HUES6 (cell line): Measurements from ENCODE around the gene COQ7.

Source experiments
- H3K27ac ChIP-seq: 2 replicates; pipeline ENCODE4 v1.7.0; 2013; ENCODE audit warnings: low read depth, mild to moderate bottlenecking, low read length, inconsistent platforms
- H3K27me3 ChIP-seq: 2 replicates; pipeline ENCODE4 v1.6.1; 2013; ENCODE audit warnings: low read length; ENCODE audit not compliant: control insufficient read depth, insufficient read depth
- H3K36me3 ChIP-seq: 2 replicates; pipeline ENCODE4 v1.6.1; 2013; ENCODE audit warnings: low read length; ENCODE audit not compliant: control insufficient read depth, insufficient read depth
- H3K4me1 ChIP-seq: 2 replicates; pipeline ENCODE4 v1.6.1; 2013; ENCODE audit warnings: low read length; ENCODE audit not compliant: control insufficient read depth, insufficient read depth
- H3K4me3 ChIP-seq: 2 replicates; pipeline ENCODE4 v1.5.1; 2013; ENCODE audit warnings: low read depth, low read length
- H3K9ac ChIP-seq: one replicate; pipeline ENCODE4 v1.6.1; 2013; ENCODE audit warnings: mild to moderate bottlenecking, low read length
- H3K9me3 ChIP-seq: 2 replicates; pipeline ENCODE4 v1.6.1; 2013; ENCODE audit warnings: low read depth, low read length; ENCODE audit not compliant: control insufficient read depth, insufficient read depth

Gene COQ7

DNA sequence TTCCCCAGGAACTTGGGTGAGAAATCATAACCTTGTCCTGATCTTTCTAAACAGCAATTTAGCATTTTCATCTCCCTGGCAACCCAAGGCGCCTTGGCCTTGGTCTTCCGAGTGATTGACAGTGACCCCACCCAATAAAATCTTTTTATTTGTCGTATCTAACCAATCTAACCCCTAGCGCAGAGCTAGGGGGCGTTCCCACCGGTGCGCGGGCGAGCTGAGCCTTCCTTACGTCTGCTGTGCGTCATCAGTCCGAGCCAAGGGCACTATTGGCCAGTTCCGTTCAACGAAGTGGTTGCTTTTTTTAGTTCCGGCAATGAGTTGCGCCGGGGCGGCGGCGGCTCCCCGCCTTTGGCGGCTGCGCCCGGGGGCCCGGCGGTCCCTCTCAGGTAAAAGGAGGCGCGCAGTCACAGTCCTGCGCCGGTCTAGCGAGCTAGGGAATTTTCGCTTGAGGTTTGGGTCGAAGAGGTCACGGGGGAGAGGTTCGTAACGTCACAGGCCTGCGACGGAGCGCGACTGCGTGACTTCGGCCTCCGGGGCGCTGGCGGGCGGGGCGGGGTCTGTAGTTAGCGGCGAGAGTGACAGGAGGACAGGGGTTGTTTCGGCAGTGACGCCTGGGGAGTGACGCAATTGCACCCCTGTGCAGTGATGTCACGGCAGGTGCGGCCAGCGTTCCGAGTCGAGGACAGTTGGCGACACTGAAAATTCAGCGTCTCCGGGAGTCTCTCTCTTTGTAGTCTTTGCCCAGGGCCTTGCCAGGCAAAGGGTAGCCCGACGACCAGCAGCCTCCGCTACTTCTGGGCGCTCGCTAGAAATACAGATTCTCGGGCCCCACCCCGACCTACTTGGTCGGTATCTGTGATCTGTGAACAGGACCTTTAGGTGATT, at the start of gene COQ7:
Gene COQ7, plus strand, starts transcription at position 266 of the 888 bp plus-strand sequence. Its CDS starts 51 bp downstream, at position 317.
- peaks cover 3% of the 10 kb centered on the region; the same call in 1 of the 2 replicates for H3K36me3 ChIP-seq
- no peaks in the 10 kb centered on the region for H3K4me1 ChIP-seq
- H3K9ac ChIP-seq, result peak within 1 kb of the TSS; percentile 96
- no peaks in the 10 kb centered on the region for H3K27me3 ChIP-seq
- peak within 1 kb of the TSS; percentile 100 for H3K27ac ChIP-seq
- no peaks in the 10 kb centered on the region for H3K9me3 ChIP-seq
- peak within 1 kb of the TSS; percentile 99 for H3K4me3 ChIP-seq

DNA sequence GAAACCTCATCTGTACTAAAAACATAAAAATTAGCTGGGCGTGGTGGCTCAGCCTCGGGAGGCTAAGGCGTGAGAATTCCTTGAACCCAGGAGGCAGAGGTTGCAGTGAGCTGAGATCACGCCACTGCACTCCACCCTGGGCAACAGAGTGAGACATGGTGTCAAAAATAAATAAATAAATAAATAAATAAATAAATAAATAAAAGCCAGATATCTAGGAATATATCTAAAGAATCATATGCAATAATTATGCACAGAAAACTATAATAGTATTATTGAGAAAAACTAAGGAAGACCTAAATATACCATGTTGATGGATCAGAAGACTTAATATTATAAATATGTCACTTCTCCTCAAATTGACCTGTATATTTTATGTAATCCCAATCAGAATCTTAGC, 46.7 kb upstream of the COQ7 start:
- Histone ChIP-seq H3K9me3 (no peaks in the 10 kb centered on the region; the same call in 1 of the 2 replicates), H3K4me3 (no peak overlapping the region), H3K27ac (no peak overlapping the region), H3K9ac (no peak overlapping the region), H3K4me1 (no peaks in the 10 kb centered on the region), H3K36me3 (peaks cover 16% of the 10 kb centered on the region), H3K27me3 (no peaks in the 10 kb centered on the region)

DNA sequence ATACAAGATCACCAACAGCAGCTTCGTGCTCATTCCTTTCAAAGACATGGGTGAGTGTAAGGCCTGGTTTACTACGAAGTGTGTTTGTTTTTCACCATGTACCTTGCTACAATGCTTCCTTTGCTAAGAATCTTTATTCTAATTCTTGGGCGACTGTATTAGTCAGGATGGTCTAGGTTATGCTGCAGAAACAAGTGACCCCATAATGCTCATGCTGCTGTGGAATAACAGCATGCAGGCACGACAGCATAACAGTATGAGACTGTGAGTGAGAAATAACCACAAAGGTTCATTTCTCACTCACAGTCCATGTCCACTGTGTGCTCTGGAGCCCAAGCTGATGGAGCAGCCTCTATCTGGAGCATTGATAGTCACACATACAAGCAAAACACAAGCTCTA, 45.7 kb upstream of the COQ7 start:
- Histone ChIP-seq H3K4me1 (no peaks in the 10 kb centered on the region), H3K36me3 (peaks cover 11% of the 10 kb centered on the region), H3K27me3 (no peaks in the 10 kb centered on the region), H3K4me3 (no peak overlapping the region), H3K27ac (no peak overlapping the region), H3K9ac (no peak overlapping the region), H3K9me3 (no peaks in the 10 kb centered on the region; the same call in 1 of the 2 replicates)

DNA sequence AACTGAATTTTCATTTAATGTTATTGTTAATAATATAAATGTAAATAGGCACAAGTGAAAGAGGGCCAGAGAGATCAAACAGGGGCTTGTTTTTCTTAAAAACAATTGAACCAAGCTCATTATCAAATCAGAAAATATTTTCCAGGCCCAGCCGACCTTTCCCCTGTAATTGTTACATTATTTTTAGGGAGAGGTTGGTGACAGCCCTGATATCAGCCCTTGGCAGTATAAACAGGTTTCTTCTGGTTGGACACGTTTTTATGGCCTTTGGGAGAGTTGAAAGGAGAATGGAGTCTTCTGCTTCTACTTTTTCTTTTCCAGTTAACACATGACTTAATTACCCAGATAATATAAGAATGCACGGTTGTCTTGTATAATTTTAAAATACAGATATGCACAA, 40.0 kb upstream of the COQ7 start:
- Histone ChIP-seq H3K27me3 (no peaks in the 10 kb centered on the region), H3K4me1 (no peaks in the 10 kb centered on the region), H3K27ac (no peak overlapping the region), H3K9ac (no peak overlapping the region), H3K36me3 (peaks cover 8% of the 10 kb centered on the region), H3K4me3 (no peak overlapping the region), H3K9me3 (no peaks in the 10 kb centered on the region)

DNA sequence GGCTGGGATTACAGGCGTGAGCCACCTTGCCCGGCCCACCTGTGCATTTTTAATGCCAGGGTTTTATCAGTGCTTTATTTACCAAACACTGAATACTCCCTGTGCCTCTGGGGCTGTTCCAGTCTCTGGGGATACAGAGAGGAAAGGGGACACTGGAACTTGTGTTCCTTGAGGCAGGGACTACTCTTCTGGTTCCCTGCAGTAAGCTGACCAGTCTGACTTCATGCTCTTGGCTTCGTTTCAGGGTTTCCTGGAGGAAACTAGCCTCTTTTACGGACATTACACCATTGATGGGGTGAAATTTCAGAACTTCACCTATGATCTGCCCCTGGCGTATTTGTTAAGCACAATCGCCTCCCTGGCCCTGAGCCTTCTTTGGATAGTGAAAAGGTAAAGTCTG, 37.4 kb upstream of the COQ7 start:
- Histone ChIP-seq H3K9me3 (no peaks in the 10 kb centered on the region), H3K36me3 (peaks cover 5% of the 10 kb centered on the region; the same call in 1 of the 2 replicates), H3K27ac (no peak overlapping the region), H3K4me1 (no peaks in the 10 kb centered on the region), H3K4me3 (no peak overlapping the region), H3K27me3 (no peaks in the 10 kb centered on the region), H3K9ac (no peak overlapping the region)

DNA sequence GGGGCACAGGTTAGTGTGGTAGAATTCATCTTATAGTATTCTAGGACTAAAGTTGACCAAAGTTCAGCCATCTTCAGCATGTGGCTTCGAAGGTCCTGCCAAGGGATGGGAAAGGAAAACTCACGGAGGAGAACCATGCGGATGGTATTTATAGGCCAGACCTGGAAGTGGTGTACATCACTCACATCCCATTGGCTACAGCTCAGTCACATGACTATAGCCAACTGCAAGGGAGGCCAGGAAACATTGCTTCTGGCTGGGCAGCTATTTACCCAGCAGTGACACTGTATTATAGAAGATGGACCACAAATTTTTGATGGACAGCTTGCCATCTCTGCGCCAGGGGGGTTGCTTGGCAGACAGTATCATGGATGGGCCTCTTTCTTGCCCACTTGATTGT, 35.7 kb upstream of the COQ7 start:
- Histone ChIP-seq H3K27ac (no peak overlapping the region), H3K36me3 (peaks cover 5% of the 10 kb centered on the region; the same call in 1 of the 2 replicates), H3K9ac (no peak overlapping the region), H3K4me1 (no peaks in the 10 kb centered on the region), H3K27me3 (no peaks in the 10 kb centered on the region), H3K9me3 (no peaks in the 10 kb centered on the region), H3K4me3 (no peak overlapping the region)

DNA sequence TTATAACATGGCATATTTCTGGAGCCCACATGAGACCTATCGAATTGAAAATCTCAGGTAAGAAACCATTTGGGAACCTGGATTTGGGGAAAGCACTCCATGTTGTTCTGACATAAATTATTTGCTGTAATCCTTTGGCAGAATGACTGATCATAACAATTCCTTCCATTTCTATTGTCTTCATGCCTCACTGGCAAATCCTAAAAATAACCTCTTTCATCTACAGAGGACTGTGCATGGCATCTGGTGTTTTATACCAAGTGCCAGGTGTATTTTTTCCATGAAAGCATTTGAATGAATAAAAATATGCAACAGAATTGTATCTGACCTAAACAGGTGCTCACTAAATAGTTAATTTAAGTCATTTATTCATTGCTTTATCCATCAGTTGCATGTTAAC, 33.7 kb upstream of the COQ7 start:
- Histone ChIP-seq H3K9ac (no peak overlapping the region), H3K4me3 (no peak overlapping the region), H3K36me3 (peaks cover 5% of the 10 kb centered on the region; the same call in 1 of the 2 replicates), H3K27ac (no peak overlapping the region), H3K9me3 (no peaks in the 10 kb centered on the region), H3K27me3 (no peaks in the 10 kb centered on the region), H3K4me1 (no peaks in the 10 kb centered on the region)

DNA sequence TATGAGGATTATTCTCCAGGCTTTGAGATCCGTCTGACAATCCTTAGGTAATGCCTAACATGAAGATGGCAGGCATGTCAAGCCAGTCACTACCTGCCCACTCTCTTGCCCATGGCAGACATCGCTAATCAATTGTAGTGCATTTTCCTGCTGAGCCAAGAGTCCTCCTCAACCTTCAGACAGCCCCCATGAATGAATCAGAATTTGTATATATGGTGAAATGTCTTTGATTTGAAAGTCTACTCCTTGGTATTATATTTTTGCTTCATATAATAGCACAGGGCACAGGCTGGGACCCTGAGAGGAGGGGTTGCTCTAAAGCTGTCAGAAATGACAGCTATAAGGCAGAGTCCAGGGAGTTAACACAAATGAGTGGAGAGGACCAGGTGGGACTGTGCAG, 27.0 kb upstream of the COQ7 start:
- Histone ChIP-seq H3K27me3 (no peaks in the 10 kb centered on the region), H3K36me3 (peaks cover 11% of the 10 kb centered on the region), H3K4me3 (no peak overlapping the region), H3K9ac (no peak overlapping the region), H3K9me3 (no peaks in the 10 kb centered on the region), H3K27ac (no peak overlapping the region), H3K4me1 (no peaks in the 10 kb centered on the region)

DNA sequence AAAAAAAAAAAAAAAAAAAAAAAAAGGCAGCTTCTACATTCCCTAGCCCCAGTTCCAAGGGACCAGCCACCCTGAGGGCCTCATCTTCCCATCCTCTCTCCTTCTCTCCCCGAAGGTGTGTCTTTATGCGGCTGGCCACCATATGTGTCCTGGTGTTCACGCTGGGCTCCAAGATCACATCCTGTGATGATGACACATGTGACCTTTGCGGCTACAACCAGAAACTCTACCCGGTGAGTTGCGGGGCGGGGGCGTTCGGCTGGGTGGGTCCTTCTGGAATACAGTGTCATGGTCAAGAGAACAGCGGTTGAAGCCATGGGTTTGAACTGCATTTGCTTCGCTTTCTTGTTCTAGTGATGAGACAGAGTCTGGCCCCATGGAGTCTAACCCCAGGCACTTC, 22.6 kb upstream of the COQ7 start:
- Histone ChIP-seq H3K4me3 (no peak overlapping the region), H3K4me1 (no peaks in the 10 kb centered on the region), H3K9ac (no peak overlapping the region), H3K27ac (no peak overlapping the region), H3K9me3 (no peaks in the 10 kb centered on the region), H3K27me3 (no peaks in the 10 kb centered on the region), H3K36me3 (peaks cover 11% of the 10 kb centered on the region)

DNA sequence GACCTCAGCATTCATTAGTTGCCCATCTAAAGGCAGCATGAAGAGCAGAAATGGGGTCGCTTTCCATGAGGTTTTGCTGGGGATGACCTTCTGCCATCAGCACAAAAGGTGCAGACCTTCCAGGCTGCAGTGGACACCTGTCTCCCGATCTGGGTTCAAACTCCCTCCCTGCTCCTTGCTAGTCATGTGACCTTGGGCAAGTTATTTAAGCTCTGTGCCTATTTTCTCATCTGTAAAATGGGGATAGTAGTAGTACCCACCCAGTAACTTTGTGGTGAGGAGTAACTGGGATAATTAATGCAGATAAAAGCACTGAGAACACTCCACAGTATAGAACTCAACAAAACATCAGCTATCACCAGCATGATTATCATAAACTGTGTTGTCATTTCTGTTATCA, 21.4 kb upstream of the COQ7 start:
- H3K36me3 ChIP-seq, result peaks cover 5% of the 10 kb centered on the region; the same call in 1 of the 2 replicates
- no peaks in the 10 kb centered on the region for H3K27me3 ChIP-seq

DNA sequence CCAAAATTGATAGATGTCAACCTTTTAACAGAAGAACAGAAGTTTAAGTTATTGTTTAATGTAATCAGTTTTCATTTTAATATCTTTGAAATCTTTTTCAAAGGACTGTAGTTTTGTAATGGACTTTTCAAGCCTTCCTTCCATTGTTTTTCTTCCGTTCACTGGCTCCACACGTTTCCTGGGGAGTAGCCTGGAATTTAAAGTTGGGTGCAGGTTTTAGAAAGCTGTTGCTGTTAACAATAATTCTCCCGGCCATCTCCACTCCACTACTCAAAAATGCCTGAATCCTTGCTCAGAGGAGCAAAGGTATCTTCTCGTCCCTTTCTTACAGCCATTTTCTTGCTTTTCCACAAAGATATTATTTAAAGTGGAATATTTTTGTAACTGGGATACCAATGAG, 4.7 kb upstream of the COQ7 start:
- Histone ChIP-seq H3K4me3 (no peak overlapping the region), H3K4me1 (no peaks in the 10 kb centered on the region), H3K36me3 (peaks cover 7% of the 10 kb centered on the region; the same call in 1 of the 2 replicates), H3K27me3 (no peaks in the 10 kb centered on the region), H3K27ac (no peak overlapping the region), H3K9ac (no peak overlapping the region), H3K9me3 (no peaks in the 10 kb centered on the region)

More for the DNA sequence above, 21.4 kb upstream of the COQ7 start:
- Histone ChIP-seq H3K9ac (no peak overlapping the region), H3K27ac (no peak overlapping the region), H3K4me3 (no peak overlapping the region), H3K9me3 (no peaks in the 10 kb centered on the region), H3K4me1 (no peaks in the 10 kb centered on the region)
